Loucy (cell line): ENCODE data around the gene ZGRF1.

Experiments used
- EZH2phosphoT487 ChIP-seq: fragments of 200-600 bp; IDR thresholded peaks from 2 replicates; pipeline ENCODE4 v1.6.1; 2018; ENCODE audit warnings: antibody characterized with exemption, mild to moderate bottlenecking, moderate library complexity, borderline replicate concordance
- TF ChIP-seq, protein P1 (sequence below): fragments of 200-600 bp; sonication (generic); conservative IDR thresholded peaks from 2 replicates; pipeline ENCODE4 v1.5.1; 2014; ENCODE audit warnings: mild to moderate bottlenecking, antibody characterized with exemption, low read length

DNA sequence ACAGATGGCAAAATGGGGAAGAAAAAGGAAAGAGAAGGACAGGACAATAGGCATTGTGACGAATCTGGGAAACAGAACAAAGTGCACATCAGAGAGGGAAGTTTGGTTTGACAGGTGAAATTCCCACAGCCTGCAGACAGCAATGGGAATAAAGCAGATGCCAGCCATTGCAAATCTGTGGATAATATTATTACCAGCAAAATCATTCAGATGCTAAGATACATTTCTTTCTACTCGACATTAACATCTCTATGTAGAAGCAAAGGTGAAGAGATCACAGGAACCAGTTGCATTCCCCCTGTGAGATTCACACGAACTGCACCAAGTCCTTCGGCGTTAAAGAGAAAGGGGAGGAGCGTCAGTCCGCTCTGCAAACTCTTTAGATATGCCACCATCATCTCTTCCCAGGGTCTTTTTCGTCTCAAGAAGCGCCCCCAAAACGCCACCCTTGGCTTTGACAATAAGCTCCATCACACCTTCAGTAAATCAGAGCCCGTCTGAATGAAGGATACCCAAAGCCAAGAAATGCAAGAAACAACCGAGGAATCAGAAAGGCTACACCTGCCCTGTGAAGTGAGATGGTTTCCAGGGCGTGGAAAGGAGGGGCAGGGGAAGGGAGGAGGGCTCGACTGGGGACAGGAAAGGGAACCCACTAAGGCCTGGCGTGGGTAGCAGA is 122.6 kb downstream of the ZGRF1 start:
- TF ChIP-seq, protein P1, sequence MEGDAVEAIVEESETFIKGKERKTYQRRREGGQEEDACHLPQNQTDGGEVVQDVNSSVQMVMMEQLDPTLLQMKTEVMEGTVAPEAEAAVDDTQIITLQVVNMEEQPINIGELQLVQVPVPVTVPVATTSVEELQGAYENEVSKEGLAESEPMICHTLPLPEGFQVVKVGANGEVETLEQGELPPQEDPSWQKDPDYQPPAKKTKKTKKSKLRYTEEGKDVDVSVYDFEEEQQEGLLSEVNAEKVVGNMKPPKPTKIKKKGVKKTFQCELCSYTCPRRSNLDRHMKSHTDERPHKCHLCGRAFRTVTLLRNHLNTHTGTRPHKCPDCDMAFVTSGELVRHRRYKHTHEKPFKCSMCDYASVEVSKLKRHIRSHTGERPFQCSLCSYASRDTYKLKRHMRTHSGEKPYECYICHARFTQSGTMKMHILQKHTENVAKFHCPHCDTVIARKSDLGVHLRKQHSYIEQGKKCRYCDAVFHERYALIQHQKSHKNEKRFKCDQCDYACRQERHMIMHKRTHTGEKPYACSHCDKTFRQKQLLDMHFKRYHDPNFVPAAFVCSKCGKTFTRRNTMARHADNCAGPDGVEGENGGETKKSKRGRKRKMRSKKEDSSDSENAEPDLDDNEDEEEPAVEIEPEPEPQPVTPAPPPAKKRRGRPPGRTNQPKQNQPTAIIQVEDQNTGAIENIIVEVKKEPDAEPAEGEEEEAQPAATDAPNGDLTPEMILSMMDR = no peak
- no peak for TF ChIP-seq EZH2phosphoT487
